ENCODE measurements around the gene IL22RA1. TPM values are rescaled to one million over a fixed set of nuclear protein-coding genes. Genes with fewer than 3 reads are reported as not detected.

The IL22RA1 gene
- total RNA-seq, 1 experiment from 2014 or later, result 0.13 TPM

DNA sequence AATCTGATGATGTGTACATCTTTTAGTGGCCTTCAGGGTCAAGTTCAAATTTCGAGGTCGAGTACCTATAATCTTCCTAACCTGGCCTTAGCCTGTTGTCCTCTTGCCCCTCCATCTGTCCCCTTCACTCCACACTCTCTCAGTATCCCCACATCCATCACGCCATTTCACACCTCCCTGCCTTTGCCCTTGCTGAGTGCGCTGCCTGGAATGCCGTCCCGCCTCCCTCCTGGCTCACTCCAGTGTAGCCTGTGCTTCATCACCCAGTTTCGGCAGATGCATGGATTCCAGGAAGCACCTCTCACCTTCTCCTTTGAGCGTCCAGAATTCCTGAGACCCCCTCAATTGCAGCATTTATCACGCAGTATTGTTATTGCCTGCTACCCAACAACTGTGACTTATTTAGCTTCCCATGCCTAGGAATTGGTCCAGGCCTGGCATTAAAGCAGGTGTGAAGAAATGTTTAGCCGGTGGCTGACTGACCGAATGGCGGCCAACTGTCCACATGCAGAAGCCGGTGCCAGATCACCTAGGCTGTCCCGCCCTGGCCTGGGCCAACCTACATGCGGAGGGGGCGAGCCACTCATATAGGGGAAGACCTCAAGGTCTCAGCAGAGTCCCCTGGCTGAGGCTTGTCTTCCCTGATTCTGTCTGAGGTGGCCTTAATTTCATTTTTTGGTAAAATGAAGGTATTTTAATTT is 65.5 kb downstream of the IL22RA1 start:
- peak overlapping the region in 1 of 2 experiments; percentile 11; a peak in 3 of 5 replicates for H3K4me3 Mint-ChIP-seq
- H3K27me3 ChIP-seq (ENCODE audit: insufficient read depth, low read length), result no peaks in the 10 kb centered on the region
- H3K4me2 ChIP-seq (ENCODE audit: insufficient read depth, insufficient read length, low read length), result no peak overlapping the region
- no peaks in the 10 kb centered on the region for H3K36me3 Mint-ChIP-seq (ENCODE audit: insufficient read depth in 1 of 3, low read depth in 3 of 3)
- no peaks in the 10 kb centered on the region for H3K79me1 ChIP-seq (ENCODE audit: insufficient read depth, low read depth, low read length, poor library complexity, severe bottlenecking)
- H2AK5ac ChIP-seq (ENCODE audit: insufficient read length, low read length), result no peak overlapping the region
- H2BK5ac ChIP-seq (ENCODE audit: insufficient read length, low read length), result no peak overlapping the region
- H3K23ac ChIP-seq (ENCODE audit: insufficient read length, low read depth, low read length), result no peak overlapping the region
- no peak overlapping the region for H3K18ac ChIP-seq (ENCODE audit: insufficient read length, low read depth, low read length)
- H4K91ac ChIP-seq (ENCODE audit: insufficient read length, low read depth, low read length), result no peak overlapping the region
- H3K27me3 Mint-ChIP-seq (ENCODE audit: low read depth), result no peaks in the 10 kb centered on the region; the same call in 1 of the 2 replicates
- DNase-seq, result no peak
- no peak overlapping the region for H2BK15ac ChIP-seq (ENCODE audit: low read depth, low read length)
- H3K9me3 ChIP-seq (ENCODE audit: control insufficient read depth, low read depth, low read length), result no peaks in the 10 kb centered on the region
- peaks cover 6 to 17% of the 10 kb centered on the region in 2 experiments for H3K4me1 Mint-ChIP-seq
- no peak overlapping the region for H3K56ac ChIP-seq (ENCODE audit: insufficient read length, low read depth, low read length)
- H3K4me1 ChIP-seq (ENCODE audit: insufficient read depth, low read length), result peaks cover 4% of the 10 kb centered on the region; the same call in 1 of the 2 replicates
- H3K23me2 ChIP-seq (ENCODE audit: insufficient read length, low read depth, low read length, poor library complexity, severe bottlenecking), result no peaks in the 10 kb centered on the region
- H3K27ac ChIP-seq (ENCODE audit: insufficient read length, low read depth, low read length), result no peak overlapping the region
- no peaks in the 10 kb centered on the region for H4K20me1 ChIP-seq (ENCODE audit: control insufficient read depth, insufficient read depth, insufficient read length)
- H2BK20ac ChIP-seq (ENCODE audit: low read depth, low read length, poor library complexity, severe bottlenecking), result no peak overlapping the region
- no peak overlapping the region for H3K14ac ChIP-seq (ENCODE audit: insufficient read depth, low read length)
- no peak overlapping the region for H3T11ph ChIP-seq (ENCODE audit: low read length)
- H3K9ac ChIP-seq (ENCODE audit: extremely low read depth, insufficient read length, low read length), result no peak overlapping the region
- TF ChIP-seq, protein P1, sequence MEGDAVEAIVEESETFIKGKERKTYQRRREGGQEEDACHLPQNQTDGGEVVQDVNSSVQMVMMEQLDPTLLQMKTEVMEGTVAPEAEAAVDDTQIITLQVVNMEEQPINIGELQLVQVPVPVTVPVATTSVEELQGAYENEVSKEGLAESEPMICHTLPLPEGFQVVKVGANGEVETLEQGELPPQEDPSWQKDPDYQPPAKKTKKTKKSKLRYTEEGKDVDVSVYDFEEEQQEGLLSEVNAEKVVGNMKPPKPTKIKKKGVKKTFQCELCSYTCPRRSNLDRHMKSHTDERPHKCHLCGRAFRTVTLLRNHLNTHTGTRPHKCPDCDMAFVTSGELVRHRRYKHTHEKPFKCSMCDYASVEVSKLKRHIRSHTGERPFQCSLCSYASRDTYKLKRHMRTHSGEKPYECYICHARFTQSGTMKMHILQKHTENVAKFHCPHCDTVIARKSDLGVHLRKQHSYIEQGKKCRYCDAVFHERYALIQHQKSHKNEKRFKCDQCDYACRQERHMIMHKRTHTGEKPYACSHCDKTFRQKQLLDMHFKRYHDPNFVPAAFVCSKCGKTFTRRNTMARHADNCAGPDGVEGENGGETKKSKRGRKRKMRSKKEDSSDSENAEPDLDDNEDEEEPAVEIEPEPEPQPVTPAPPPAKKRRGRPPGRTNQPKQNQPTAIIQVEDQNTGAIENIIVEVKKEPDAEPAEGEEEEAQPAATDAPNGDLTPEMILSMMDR (conservative IDR thresholded peaks at IDR 0.05), result no peak
- no peak overlapping the region for H3K4ac ChIP-seq (ENCODE audit: low read depth, low read length)
- H2BK120ac ChIP-seq (ENCODE audit: low read depth, low read length, poor library complexity, severe bottlenecking), result no peak overlapping the region
- no peaks in the 10 kb centered on the region for H3K79me2 ChIP-seq (ENCODE audit: insufficient read depth, low read length)
- no peak overlapping the region; a peak in 2 of 7 replicates for H3K27ac Mint-ChIP-seq
- no peak overlapping the region for H4K5ac ChIP-seq (ENCODE audit: insufficient read length, low read depth, low read length)
- H4K8ac ChIP-seq (replicated peaks; ENCODE audit: insufficient read length, low read depth, low read length), result no peak overlapping the region
- no peak overlapping the region for H2AFZ ChIP-seq (ENCODE audit: low read length)
- no CpG with 5 or more reads among the region's 16 CpGs for WGBS (ENCODE audit: extremely low coverage, insufficient read length, low lambda C conversion rate)
- no peaks in the 10 kb centered on the region; a peak in 1 of 5 replicates for H3K9me3 Mint-ChIP-seq
- H2BK12ac ChIP-seq (ENCODE audit: insufficient read length, low read depth, low read length), result no peak overlapping the region

Measured in H9 (cell line).